Rectal smooth muscle tissue (tissue), 1 donor: ENCODE results near the gene AK9.
A peak's percentile ranks its signal among the peaks of the same experiment; 100 is the strongest.
"Not testable (repeated sequence)": the region's sequence is repeated elsewhere in the genome, so short reads cannot be mapped to it uniquely, and the experiment has no call there.

Experiments
- H3K27ac ChIP-seq: one replicate; pipeline ENCODE4 v1.7.0; 2013; ENCODE audit warnings: low read depth, low read length, inconsistent platforms
- H3K27me3 ChIP-seq: one replicate; pipeline ENCODE4 v1.7.0; 2013; ENCODE audit warnings: low read length; ENCODE audit not compliant: control insufficient read depth, insufficient read depth
- H3K36me3 ChIP-seq: one replicate; pipeline ENCODE4 v1.7.0; 2013; ENCODE audit warnings: low read length; ENCODE audit not compliant: control insufficient read depth, insufficient read depth
- H3K4me1 ChIP-seq: one replicate; pipeline ENCODE4 v1.7.0; 2013; ENCODE audit warnings: low read length; ENCODE audit not compliant: control insufficient read depth, insufficient read depth
- H3K4me3 ChIP-seq: one replicate; pipeline ENCODE4 v1.7.0; 2013; ENCODE audit warnings: low read length
- H3K9ac ChIP-seq: one replicate; pipeline ENCODE4 v1.7.0; 2013; ENCODE audit warnings: low read length

Gene AK9

DNA sequence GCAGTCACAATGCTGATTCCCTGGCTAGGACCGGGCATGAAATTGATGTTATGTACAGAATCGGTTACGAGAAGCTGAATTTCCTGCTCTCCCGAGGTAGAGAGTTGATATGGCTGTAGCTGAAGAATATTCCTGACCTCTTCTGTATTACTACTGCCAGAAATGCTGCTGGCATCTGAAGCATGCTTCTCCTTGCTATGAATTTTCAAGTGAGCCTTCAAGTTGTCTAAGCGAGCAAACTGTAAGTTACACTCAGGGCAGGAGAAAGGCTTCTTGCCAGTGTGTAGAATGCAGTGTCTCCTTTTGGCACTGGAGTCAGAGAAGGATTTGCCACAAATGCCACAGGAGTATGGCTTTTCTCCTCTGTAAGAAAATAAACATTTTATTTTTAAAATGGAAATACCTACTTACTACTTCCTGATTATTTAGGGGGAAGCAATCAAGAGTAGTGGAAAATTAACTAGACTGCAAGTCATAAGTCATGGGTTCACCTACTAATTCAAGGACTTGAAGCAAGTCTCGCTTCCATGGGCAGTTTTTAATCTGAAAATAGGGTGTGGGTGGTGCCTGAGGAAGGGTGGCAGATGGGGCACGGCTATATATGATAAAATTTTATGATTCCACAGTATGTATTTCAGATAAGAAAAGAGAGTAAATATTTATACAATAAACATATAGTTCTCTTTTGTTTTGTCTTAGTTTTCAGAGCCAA lies 224.6 kb downstream of the AK9 start:
- Histone ChIP-seq H3K36me3 (peaks cover 19% of the 10 kb centered on the region), H3K27me3 (no peaks in the 10 kb centered on the region), H3K9ac (peak overlapping the region; percentile 10), H3K4me3 (no peak overlapping the region), H3K4me1 (no peaks in the 10 kb centered on the region), H3K27ac (no peak overlapping the region)

DNA sequence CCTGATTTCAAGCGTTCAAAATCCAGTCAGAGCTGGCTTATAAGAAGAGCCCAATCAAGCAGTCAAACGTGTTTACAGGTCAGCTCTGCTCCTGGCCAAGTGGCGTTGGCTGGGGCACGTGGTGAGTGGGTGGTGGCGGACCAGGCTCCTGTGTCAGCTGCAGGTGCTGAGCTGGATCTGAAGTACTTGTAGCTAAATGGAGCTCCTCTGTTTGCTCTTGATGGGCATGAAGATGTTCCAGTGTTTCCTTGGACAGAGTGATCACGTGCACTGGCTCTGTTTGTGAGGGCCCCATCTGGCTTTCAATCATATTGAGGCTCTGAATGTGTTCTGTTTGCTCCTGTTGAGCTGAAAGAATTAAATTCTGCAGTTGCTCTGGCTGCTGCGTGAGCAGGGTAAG lies 225.2 kb downstream of the AK9 start:
- no peaks in the 10 kb centered on the region for H3K4me1 ChIP-seq
- H3K27ac ChIP-seq, result no peak overlapping the region
- H3K4me3 ChIP-seq, result no peak overlapping the region
- peaks cover 13% of the 10 kb centered on the region for H3K36me3 ChIP-seq
- no peak overlapping the region for H3K9ac ChIP-seq
- no peaks in the 10 kb centered on the region for H3K27me3 ChIP-seq

DNA sequence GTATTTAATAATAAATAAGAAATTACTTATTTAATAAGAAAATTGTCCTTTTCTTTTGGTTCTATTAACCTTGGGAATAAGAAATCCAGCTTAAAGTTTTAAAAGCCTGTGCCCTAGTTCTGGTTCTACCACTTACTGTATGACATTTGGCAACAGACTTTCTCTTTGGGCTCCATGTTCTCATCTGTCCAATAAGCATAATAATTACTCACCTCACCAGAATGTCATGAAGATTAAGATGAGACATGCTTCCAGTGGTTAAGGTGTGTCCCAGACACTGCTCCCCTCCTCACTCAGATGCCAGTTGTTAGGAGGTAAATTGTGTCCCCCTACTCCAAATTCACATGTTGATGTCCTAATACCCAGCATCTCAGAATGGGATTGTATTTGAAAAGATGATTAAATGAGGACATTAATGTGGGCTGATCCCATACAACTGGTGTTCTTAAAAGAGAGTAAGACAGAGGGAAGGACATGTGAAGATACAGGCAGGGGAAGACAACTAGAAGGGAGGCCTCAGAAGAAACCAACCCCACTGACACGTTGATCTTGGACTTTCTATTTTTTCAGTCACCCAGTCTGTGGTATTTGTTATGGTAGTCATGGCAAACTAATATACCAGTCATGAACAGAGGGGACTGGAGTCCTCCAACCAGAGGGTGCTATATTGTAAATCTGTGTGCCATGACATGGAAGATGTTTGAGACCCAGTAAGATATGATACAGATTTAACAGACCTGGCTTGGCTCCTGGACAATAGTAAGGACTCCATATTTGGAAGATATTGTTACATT lies 229.1 kb downstream of the AK9 start:
- no peak overlapping the region for H3K27ac ChIP-seq
- peaks cover 4% of the 10 kb centered on the region for H3K36me3 ChIP-seq
- H3K9ac ChIP-seq, result no peak overlapping the region

DNA sequence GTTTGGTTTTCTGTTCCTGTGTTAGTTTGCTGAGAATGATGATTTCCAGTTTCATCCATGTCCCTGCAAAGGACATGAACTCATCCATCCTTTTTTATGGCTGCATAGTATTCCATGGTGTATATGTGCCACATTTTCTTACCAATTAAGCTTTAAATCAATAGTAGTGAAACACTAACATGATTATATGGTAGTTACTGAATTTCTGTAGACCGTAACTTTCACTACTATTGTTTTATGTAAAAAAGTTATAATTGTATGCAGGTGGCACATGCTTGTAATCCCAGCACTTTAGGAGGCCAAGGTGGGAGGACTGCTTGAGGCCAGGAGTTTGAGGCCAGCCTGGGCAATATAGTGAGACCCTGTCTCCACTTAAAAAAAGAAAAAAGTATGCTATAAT lies 229.8 kb downstream of the AK9 start:
- H3K4me3 ChIP-seq, H3K27me3 ChIP-seq, H3K9ac ChIP-seq, H3K4me1 ChIP-seq, H3K36me3 ChIP-seq, H3K27ac ChIP-seq: not testable (repeated sequence)

More for the DNA sequence above, 229.1 kb downstream of the AK9 start:
- H3K27me3 ChIP-seq, result no peaks in the 10 kb centered on the region
- H3K4me3 ChIP-seq, result no peak overlapping the region
- H3K4me1 ChIP-seq, result no peaks in the 10 kb centered on the region

DNA sequence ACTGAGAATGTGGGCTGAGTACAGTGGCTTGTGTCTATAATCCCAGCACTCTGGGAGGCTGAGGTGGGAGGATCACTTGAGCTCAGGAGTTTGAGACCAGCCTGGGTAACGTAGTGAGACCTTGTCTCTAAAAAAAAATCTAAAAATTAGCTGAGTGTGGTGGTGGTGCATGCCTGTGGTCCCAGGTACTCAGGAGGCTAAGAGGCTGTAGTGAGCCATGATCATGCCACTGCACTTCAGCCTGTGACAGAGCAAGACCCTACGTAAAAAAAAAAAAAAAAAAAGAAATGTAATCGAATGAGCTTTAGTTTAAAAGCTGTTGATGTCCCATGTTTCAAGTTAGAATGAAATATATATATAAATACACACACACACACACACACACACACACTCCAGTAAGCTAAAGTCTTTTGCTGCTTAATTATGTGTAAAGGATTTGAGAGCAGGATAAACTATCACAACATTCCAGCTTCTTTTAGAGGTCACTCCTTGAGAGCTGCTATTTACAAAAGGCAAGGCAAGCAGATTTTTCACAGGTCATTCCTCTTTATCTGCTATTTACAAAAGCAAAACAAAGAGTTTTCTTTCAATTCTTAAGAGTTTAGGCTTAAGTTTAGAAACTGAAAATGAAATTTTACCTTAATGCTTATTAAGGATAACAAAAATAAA lies 230.7 kb downstream of the AK9 start:
- H3K4me3 ChIP-seq, result no peak overlapping the region
- peaks cover 1% of the 10 kb centered on the region for H3K4me1 ChIP-seq
- H3K27me3 ChIP-seq, result no peaks in the 10 kb centered on the region
- H3K9ac ChIP-seq, result no peak overlapping the region
- no peaks in the 10 kb centered on the region for H3K36me3 ChIP-seq
- H3K27ac ChIP-seq, result no peak overlapping the region

DNA sequence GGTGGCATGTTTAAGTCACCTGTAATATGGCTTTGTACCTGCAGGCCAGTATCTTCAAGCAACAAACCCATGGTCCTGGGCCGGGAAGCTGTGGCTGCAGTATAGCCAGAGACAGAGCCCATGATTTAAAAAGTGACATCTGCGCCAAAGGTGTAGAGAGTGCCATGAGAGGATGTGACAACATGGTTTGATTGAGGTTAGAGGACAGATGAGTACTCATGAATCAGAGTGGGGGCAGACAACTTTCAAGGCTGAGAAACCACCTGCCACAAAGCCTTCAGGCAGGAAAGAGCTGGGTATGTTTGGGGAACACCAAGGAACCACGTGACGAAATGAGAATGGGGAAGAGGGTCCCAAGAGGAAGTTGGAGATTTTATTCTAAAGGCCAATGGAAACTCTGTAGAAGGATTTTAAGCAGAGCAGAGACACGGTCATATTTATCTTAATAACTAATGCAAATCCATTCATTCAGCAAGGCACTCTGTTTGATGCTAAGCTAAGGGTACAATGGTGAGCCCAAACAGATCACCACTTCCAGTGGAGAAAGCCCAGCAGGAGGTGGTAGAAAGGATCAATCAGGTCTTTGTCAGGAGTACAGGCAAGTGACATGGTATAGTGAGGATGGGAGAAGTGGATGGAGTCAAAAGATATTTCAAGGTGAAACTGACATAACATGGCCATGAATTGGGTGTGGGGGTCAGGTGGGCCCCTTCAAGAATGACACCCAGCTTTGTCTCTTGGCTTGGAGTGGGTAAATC lies 232.0 kb downstream of the AK9 start:
- H3K27me3 ChIP-seq, result no peaks in the 10 kb centered on the region
- no peak overlapping the region for H3K4me3 ChIP-seq
- H3K4me1 ChIP-seq, result peaks cover 3% of the 10 kb centered on the region
- H3K27ac ChIP-seq, result no peak overlapping the region
- H3K9ac ChIP-seq, result no peak overlapping the region
- H3K36me3 ChIP-seq, result no peaks in the 10 kb centered on the region

DNA sequence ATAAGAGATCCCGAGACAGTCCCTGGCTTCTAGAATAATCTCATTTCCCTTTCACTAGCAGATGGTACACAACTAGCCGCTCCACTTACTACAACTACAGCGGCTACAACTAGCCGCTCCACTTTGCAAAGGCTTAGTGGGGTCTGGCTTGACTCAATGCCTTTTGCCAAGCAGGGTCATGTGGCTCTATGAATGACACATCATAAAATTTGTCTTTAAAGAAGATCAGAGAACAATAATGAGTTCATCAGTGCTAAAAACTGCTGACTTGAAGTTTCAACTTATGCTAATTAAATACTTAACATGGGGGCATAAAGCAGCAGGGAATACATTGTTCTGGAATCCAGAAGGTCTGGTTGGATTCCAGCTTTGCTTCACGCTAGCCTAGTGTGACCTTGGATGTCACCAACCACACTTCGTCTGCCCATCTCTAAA lies 233.4 kb downstream of the AK9 start:
- Histone ChIP-seq H3K36me3 (peaks cover 8% of the 10 kb centered on the region), H3K9ac (no peak overlapping the region), H3K4me3 (no peak overlapping the region), H3K27ac (no peak overlapping the region), H3K4me1 (peaks cover 3% of the 10 kb centered on the region), H3K27me3 (no peaks in the 10 kb centered on the region)

DNA sequence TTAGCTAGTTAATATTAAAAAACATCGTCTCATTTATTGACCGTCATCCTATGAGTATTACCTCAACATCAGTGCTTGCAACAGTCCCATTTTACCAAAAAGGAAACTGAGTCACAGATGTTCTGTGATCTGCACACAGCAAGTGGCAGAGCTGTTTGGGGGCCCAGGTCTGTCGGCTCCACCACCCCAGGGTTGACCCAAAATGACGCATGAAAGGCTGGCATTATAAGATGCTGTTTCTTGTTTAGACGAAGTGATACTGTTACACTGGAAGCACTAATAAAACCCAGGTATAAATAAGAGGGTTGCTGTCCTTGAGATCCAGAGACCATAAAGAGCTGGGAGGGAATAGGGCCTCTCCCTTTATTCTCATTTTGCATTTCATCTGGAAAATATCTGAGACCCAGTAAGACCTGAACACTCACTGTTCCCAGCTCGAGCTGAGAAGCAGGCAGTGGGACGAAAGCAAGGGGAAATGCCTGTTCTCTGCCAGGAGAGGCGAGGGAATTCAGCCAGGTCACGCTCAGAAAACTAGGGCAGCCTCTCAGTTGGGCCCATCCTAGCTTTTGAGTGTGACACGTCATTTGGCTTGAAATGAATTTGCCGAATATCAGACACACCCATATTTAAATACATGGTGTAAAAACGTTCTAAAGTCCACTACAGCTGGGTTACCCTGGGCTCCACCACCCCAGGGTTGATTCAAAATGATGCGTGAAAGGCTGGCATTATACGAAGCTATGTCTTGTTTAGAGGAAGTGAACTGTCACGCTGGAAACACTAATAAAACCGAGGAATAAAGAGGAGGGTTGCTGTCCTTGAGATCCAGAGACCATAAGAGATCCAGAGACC lies 234.1 kb downstream of the AK9 start:
- H3K36me3 ChIP-seq, result peaks cover 8% of the 10 kb centered on the region
- H3K9ac ChIP-seq, result no peak overlapping the region
- peak overlapping the region; percentile 97 for H3K4me3 ChIP-seq
- peaks cover 3% of the 10 kb centered on the region for H3K4me1 ChIP-seq
- H3K27ac ChIP-seq, result no peak overlapping the region
- no peaks in the 10 kb centered on the region for H3K27me3 ChIP-seq

DNA sequence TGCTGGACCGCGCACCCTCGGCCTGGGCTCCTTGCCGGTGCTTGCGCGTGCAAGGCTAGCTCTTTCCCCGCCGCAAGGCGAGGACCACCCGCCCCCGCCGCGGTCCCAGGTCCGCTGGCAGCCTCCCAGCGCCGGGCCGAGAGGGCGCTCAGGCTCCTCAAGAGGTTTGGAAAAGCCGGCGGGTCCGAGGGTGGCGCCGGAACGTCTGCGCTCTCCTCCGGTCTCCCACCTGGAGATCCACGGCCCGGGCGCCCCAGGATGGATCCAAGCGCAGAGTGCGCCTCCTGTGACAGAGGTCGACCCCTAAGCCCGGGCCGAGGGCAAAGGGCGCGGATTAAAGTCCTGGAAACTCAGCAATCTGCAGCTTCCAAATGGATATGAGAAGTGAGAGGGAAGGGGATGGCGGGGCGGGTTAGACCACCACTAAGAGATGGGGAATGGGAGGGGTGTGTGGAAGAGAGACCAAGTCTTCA lies 234.9 kb downstream of the AK9 start:
- Histone ChIP-seq H3K36me3 (peaks cover 8% of the 10 kb centered on the region), H3K4me3 (peak overlapping the region; percentile 97), H3K9ac (peak overlapping the region; percentile 46), H3K27me3 (no peaks in the 10 kb centered on the region), H3K27ac (peak overlapping the region; percentile 20), H3K4me1 (peaks cover 3% of the 10 kb centered on the region)

DNA sequence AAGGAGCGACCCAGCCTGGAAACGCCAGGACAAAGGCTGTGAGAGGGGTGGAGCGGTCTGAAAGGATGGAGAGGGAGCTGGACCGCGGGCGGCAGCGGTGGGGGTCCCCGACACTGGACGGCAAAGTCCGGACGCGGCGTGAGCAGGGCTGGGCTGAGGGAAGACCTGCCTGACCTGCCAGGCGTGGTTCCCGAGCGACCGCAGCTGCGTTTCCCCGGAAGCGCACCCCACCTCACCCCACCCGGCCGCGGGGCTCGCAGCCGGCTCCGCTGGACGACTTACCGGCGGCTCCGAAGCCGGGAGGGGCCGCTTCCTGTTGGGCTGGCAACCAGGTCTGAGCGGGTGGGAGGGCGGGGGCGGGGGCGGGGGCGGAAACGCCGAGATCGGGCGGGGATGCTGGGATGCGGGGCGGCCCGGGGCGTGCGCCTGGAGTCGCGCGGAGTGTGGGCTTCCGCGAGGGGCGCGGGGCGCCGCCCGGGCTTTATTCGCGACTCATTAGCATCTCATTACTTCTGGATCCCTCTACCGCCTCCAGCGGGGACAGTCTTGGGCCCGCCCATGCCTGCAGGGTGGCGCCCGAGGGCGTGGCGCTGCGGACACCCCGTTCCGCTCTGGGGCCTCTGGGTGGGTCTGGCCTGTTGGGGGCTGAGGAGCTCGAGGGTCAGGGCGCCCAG lies 235.4 kb downstream of the AK9 start, which contains the start of gene MICAL1:
TSS of gene MICAL1 (minus strand) at position 336 of the 674 bp plus-strand sequence. CDS start 1,576 bp downstream, outside the sequence.
- Histone ChIP-seq H3K4me1 (peaks cover 3% of the 10 kb centered on the region), H3K9ac (peak within 1 kb of the TSS; percentile 82)

More for the DNA sequence above, 235.4 kb downstream of the AK9 start, which contains the start of gene MICAL1:
- H3K36me3 ChIP-seq, result peaks cover 8% of the 10 kb centered on the region
- H3K27ac ChIP-seq, result peak within 1 kb of the TSS; percentile 48
- H3K4me3 ChIP-seq, result peak within 1 kb of the TSS; percentile 97
- no peaks in the 10 kb centered on the region for H3K27me3 ChIP-seq
